ENCODE results near the gene PDHB.

The PDHB gene

DNA sequence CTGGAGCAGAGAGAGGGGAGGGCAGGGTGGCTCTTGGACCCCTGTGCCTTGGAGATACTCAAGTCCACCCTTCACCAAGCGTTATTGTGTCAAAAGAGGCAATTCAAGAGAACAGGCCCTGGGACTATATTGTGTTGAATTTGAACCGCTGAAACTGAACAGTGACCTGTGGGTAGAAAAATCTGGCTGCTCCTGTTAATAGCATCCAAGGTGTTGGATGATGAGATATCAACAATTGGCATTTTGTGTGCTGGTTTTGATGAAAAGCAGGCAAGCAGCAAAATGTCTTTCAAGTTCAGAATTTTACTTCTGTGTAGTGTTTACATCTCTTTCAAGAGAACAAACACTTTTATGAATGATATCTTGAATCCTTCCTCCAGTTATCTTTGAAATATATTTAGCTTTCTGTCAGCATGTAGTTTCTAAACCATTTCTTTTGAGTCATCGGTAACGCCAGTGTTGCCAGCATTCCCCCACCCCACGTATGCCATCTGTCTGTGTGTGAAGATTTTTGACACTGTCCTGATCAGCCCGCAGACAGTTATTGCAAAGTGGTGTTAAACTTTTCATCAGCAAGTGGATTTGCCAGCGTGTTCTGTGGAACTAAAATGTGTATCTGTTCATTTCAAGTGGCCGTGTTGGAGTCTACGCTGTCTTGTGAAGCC lies 34.8 kb downstream of the PDHB start:
- no peaks in the 10 kb centered on the region for H3K79me2 ChIP-seq (ENCODE audit: low read length)
- no peak for TF ChIP-seq EZH2phosphoT487 (IDR thresholded peaks at IDR 0.05; ENCODE audit: low read depth)
- TF ChIP-seq, protein P1, sequence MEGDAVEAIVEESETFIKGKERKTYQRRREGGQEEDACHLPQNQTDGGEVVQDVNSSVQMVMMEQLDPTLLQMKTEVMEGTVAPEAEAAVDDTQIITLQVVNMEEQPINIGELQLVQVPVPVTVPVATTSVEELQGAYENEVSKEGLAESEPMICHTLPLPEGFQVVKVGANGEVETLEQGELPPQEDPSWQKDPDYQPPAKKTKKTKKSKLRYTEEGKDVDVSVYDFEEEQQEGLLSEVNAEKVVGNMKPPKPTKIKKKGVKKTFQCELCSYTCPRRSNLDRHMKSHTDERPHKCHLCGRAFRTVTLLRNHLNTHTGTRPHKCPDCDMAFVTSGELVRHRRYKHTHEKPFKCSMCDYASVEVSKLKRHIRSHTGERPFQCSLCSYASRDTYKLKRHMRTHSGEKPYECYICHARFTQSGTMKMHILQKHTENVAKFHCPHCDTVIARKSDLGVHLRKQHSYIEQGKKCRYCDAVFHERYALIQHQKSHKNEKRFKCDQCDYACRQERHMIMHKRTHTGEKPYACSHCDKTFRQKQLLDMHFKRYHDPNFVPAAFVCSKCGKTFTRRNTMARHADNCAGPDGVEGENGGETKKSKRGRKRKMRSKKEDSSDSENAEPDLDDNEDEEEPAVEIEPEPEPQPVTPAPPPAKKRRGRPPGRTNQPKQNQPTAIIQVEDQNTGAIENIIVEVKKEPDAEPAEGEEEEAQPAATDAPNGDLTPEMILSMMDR (IDR thresholded peaks at IDR 0.05; ENCODE audit: low read depth, low read length), result no peak
- H3K9ac ChIP-seq (ENCODE audit: low read length), result no peak overlapping the region
- no peak overlapping the region for H2AFZ ChIP-seq (ENCODE audit: low read depth, low read length)
- H3K4me2 ChIP-seq (ENCODE audit: low read length), result no peak overlapping the region
- no peak overlapping the region for H3K27ac ChIP-seq (ENCODE audit: low read length)
- peaks cover 3% of the 10 kb centered on the region for H3K36me3 ChIP-seq (replicated peaks; ENCODE audit: low read depth, low read length)
- H3K27me3 ChIP-seq (ENCODE audit: low read depth, low read length), result no peaks in the 10 kb centered on the region
- no peaks in the 10 kb centered on the region for H3K9me3 ChIP-seq (ENCODE audit: insufficient read depth, low read length)
- H3K4me3 ChIP-seq (ENCODE audit: low read length), result no peak overlapping the region
- peaks cover 14% of the 10 kb centered on the region for H3K4me1 ChIP-seq (ENCODE audit: low read length)
- no peaks in the 10 kb centered on the region for H4K20me1 ChIP-seq (ENCODE audit: insufficient read depth, low read length)

DNA sequence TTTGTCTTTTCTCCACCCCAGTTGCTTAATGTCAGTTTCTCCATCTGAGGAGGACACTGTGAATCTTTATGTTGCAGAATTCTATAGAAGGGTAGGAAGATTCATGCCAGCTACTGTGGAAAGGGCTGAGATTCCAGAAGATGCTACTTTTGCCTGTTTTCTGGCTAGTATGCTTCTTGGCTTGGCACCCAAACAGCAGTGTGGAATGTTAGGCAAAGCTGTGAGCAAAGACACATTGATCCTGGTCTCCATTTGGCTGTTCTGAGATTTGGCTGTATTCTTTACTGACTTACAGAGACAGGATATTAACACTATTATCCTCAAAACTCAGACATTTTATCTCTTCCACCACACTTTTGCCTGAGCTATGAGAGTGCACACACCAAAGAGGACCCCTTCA lies 39.3 kb downstream of the PDHB start:
- H3K36me3 ChIP-seq (replicated peaks; ENCODE audit: low read depth, low read length), result peaks cover 3% of the 10 kb centered on the region
- H3K4me3 ChIP-seq (ENCODE audit: low read length), result no peak overlapping the region
- H4K20me1 ChIP-seq (ENCODE audit: insufficient read depth, low read length), result no peaks in the 10 kb centered on the region
- H3K9ac ChIP-seq (ENCODE audit: low read length), result no peak overlapping the region
- no peaks in the 10 kb centered on the region for H3K27me3 ChIP-seq (ENCODE audit: low read depth, low read length)
- no peaks in the 10 kb centered on the region for H3K9me3 ChIP-seq (ENCODE audit: insufficient read depth, low read length)
- no peaks in the 10 kb centered on the region for H3K79me2 ChIP-seq (ENCODE audit: low read length)
- H3K4me1 ChIP-seq (ENCODE audit: low read length), result no peaks in the 10 kb centered on the region
- H2AFZ ChIP-seq (ENCODE audit: low read depth, low read length), result no peak overlapping the region
- H3K27ac ChIP-seq (ENCODE audit: low read length), result no peak overlapping the region
- TF ChIP-seq, protein P1 (IDR thresholded peaks at IDR 0.05; ENCODE audit: low read depth, low read length), result no peak
- no peak for TF ChIP-seq EZH2phosphoT487 (IDR thresholded peaks at IDR 0.05; ENCODE audit: low read depth)
- H3K4me2 ChIP-seq (ENCODE audit: low read length), result no peak overlapping the region

DNA sequence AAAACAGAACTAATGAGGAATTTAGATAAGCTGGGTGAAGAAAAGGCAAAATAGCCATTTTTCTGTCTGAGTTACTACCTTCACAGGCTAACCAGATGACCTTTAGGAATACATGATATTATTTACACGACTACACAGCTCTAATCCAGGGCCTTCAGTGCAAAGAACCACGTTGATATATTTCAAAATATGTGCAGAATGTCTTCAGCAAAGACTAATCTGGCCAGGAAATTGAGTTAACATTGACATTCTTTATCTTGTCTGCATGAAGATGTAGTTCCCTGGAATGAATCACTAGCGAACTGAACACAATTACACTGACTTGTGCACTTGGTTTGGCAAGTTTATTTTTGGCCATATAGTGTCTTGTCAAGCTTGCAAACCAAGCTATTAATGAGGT lies 41.5 kb downstream of the PDHB start:
- Histone ChIP-seq H3K9me3 (ENCODE audit: insufficient read depth, low read length) (no peaks in the 10 kb centered on the region), H3K27ac (ENCODE audit: low read length) (no peak overlapping the region), H3K4me1 (ENCODE audit: low read length) (no peaks in the 10 kb centered on the region), H3K4me2 (ENCODE audit: low read length) (no peak overlapping the region), H2AFZ (ENCODE audit: low read depth, low read length) (no peak overlapping the region), H3K9ac (ENCODE audit: low read length) (no peak overlapping the region), H3K4me3 (ENCODE audit: low read length) (no peak overlapping the region), H3K36me3 (replicated peaks; ENCODE audit: low read depth, low read length) (no peaks in the 10 kb centered on the region), H3K27me3 (ENCODE audit: low read depth, low read length) (no peaks in the 10 kb centered on the region), H3K79me2 (ENCODE audit: low read length) (no peaks in the 10 kb centered on the region), H4K20me1 (ENCODE audit: insufficient read depth, low read length) (no peaks in the 10 kb centered on the region)
- no peak for TF ChIP-seq EZH2phosphoT487 (IDR thresholded peaks at IDR 0.05; ENCODE audit: low read depth)
- TF ChIP-seq, protein P1 (IDR thresholded peaks at IDR 0.05; ENCODE audit: low read depth, low read length), result no peak

DNA sequence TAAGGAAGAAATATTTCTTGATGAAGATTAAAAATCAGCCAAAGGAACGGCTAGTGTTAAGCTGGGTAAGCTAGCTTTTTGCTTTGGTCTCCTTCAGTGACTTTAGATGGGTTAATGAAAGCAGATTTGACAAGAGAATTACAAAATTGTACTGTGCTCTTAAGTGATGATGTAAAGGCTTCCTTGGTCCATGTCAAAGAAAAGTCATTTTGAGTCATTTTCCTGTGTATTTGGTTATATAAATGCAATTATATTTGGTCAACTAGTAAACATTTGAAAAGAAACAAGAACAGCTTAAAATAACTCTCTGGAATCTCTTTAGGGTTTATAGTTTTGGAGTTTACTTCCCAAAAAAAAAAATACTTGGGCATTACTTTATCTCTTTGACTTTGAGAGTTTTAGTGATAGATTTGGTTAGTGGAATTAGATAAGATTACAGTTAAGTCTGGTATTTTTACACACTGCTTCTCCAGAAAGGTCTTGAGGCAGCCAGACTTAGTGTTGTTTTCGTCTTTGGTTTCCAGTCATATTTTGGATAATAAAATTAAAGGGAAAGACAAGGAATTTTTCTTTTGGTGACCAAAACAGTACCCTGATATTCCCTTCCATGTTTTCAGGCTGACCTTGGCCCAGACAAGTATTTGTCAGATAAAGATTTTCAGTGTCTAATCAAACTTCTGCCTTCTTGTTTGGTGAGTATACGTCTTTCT lies 42.3 kb downstream of the PDHB start:
- no peak overlapping the region for H2AFZ ChIP-seq (ENCODE audit: low read depth, low read length)
- H3K36me3 ChIP-seq (replicated peaks; ENCODE audit: low read depth, low read length), result no peaks in the 10 kb centered on the region
- no peak overlapping the region for H3K4me3 ChIP-seq (ENCODE audit: low read length)
- no peaks in the 10 kb centered on the region for H3K27me3 ChIP-seq (ENCODE audit: low read depth, low read length)
- TF ChIP-seq, protein P1 (IDR thresholded peaks at IDR 0.05; ENCODE audit: low read depth, low read length), result no peak
- TF ChIP-seq EZH2phosphoT487 (IDR thresholded peaks at IDR 0.05; ENCODE audit: low read depth), result no peak
- H3K9ac ChIP-seq (ENCODE audit: low read length), result no peak overlapping the region
- H3K9me3 ChIP-seq (ENCODE audit: insufficient read depth, low read length), result no peaks in the 10 kb centered on the region
- H3K4me2 ChIP-seq (ENCODE audit: low read length), result no peak overlapping the region
- no peak overlapping the region for H3K27ac ChIP-seq (ENCODE audit: low read length)
- no peaks in the 10 kb centered on the region for H4K20me1 ChIP-seq (ENCODE audit: insufficient read depth, low read length)
- H3K4me1 ChIP-seq (ENCODE audit: low read length), result no peaks in the 10 kb centered on the region
- H3K79me2 ChIP-seq (ENCODE audit: low read length), result no peaks in the 10 kb centered on the region

All from OCI-LY3 (cell line).